AG04450 (cell line): ENCODE results near the gene NLRP6. TPM values are rescaled to one million over a fixed set of nuclear protein-coding genes. Genes with fewer than 3 reads are reported as not detected.
"Not testable (repeated sequence)": the region's sequence is repeated elsewhere in the genome, so short reads cannot be mapped to it uniquely, and the experiment has no call there.

Experiments used
- CTCF ChIA-PET: fragments of 300-600, 350-600 bp; formaldehyde crosslinking; extraction: SDS; loops from one replicate; lab custom pipeline; 2022; ENCODE audit warnings: antibody characterized with exemption, inconsistent platforms; lab: Charles Lee
- POLR2A ChIA-PET: fragments of 350-600 bp; formaldehyde crosslinking; extraction: SDS; loops from one replicate; lab custom pipeline; 2021; ENCODE audit warnings: antibody characterized with exemption, inconsistent platforms; lab: Yijun Ruan, JAX
- DNase-seq: peaks from one replicate; pipeline ENCODE4 v3.0.0-alpha.2; 2011; ENCODE audit warnings: low read depth, low spot score
- H3K27ac ChIP-seq: one replicate; pipeline ENCODE4 v1.5.1; 2012; ENCODE audit warnings: low read depth, low read length, control low read depth
- H3K27me3 ChIP-seq: one replicate; pipeline ENCODE4 v1.6.0; 2012; ENCODE audit warnings: low read length; ENCODE audit not compliant: control insufficient read depth, insufficient read depth
- H3K4me3 ChIP-seq: 2 replicates; pipeline ENCODE4 v1.5.1; 2011; ENCODE audit warnings: mild to moderate bottlenecking, low read depth, low read length, control low read depth
- H3K9me3 ChIP-seq: 2 replicates; pipeline ENCODE4 v1.5.1; 2012; ENCODE audit warnings: low read length; ENCODE audit not compliant: control insufficient read depth, insufficient read depth
- polyA plus RNA-seq: library from polyadenylated mRNA; depleted of rRNA; stranded (reverse); fragments of >200 nt; gene quantifications from 2 replicates; pipeline ENCODE4 v1.2.3, GENCODE V29; 2011
- TF ChIP-seq, protein P1 (sequence below): IDR thresholded peaks from 2 replicates; pipeline ENCODE4 v1.5.1; 2011; ENCODE audit warnings: low read depth, low read length, control low read depth, inconsistent platforms

Gene NLRP6
- polyA plus RNA-seq, 1 experiment = not detected

DNA sequence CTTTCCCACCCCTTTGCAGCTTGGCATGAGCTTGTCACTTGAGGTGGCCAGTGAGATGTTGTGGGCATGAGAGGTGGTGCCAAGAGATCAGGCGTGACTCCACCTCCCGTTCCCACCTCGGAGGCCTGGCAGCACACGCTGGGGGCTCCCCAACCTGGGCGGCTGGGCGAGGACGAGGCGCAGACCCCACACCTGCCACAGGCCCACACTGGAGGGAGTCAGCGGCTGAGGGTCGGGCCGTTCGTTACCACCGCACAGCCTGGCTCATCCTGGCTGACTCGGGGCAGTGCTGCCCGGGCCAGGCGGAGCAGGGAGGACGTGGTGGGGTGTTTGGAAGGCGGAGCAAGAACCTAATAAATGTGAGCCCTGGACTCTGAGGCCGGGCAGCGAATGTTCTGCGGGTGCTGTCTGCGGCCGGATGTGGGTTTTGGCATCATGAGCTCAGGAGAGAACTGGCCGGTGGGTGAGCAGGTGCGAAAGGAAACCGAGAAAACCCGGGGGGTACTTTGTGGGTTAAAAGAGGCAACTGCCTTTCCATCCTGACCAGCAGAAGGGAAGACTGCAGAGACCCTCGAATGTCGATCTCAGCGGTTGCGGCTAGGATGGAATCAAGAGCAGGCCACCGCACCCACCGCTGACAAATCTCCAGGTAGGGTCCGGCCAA is 52.6 kb downstream of the NLRP6 start:
- DNase-seq = no peak
- POLR2A ChIA-PET = interaction anchor here (1.1 kb wide), 1 partner anchor 25 kb away, joined by 3 read pairs; no protein-coding TSS in a partner anchor

DNA sequence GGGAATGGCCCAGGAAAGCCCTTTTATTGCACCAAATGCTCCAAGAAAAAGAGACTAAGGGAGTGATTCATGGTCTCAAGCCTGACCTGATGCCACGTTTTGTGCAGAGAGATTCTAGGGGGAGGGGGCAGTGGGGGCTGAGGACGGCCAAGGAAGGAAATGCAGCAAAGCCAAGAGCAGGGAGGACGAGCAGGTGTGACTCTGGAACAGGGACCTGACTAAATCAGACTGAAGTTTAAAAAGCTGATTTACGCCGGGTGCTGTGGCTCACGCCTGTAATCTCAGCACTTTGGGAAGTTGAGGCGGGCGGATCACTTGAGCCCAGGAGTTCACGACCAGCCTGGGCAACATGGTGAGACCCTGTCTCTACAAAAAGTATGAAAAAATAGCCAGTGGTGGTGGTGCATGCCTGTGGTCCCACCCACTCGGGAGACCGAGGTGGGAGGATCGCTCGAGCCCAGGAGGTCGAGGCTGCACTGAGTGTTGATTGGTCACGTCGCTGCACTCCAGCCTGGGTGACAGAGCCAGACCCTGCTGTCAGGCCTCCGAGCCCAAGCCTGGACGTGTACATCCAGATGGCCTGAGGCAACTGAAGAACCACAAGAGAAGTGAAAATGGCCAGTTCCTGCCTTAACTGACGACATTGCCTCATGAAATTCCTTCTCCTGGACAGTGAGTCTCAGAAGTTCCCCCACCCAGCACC is 53.3 kb downstream of the NLRP6 start:
- TF ChIP-seq, protein P1, sequence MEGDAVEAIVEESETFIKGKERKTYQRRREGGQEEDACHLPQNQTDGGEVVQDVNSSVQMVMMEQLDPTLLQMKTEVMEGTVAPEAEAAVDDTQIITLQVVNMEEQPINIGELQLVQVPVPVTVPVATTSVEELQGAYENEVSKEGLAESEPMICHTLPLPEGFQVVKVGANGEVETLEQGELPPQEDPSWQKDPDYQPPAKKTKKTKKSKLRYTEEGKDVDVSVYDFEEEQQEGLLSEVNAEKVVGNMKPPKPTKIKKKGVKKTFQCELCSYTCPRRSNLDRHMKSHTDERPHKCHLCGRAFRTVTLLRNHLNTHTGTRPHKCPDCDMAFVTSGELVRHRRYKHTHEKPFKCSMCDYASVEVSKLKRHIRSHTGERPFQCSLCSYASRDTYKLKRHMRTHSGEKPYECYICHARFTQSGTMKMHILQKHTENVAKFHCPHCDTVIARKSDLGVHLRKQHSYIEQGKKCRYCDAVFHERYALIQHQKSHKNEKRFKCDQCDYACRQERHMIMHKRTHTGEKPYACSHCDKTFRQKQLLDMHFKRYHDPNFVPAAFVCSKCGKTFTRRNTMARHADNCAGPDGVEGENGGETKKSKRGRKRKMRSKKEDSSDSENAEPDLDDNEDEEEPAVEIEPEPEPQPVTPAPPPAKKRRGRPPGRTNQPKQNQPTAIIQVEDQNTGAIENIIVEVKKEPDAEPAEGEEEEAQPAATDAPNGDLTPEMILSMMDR = no peak
- Histone ChIP-seq H3K27me3 (no peaks in the 10 kb centered on the region), H3K9me3 (peaks cover 16% of the 10 kb centered on the region), H3K4me3 (no peak overlapping the region), H3K27ac (no peak overlapping the region)
- no peak for DNase-seq
- POLR2A ChIA-PET = no interaction called here
- CTCF ChIA-PET = no interaction called here

More for the DNA sequence above, 52.6 kb downstream of the NLRP6 start:
- Histone ChIP-seq H3K4me3 (no peak overlapping the region), H3K27me3 (no peaks in the 10 kb centered on the region), H3K27ac (no peak overlapping the region), H3K9me3 (peaks cover 16% of the 10 kb centered on the region)
- TF ChIP-seq, protein P1 = no peak
- CTCF ChIA-PET = no interaction called here

DNA sequence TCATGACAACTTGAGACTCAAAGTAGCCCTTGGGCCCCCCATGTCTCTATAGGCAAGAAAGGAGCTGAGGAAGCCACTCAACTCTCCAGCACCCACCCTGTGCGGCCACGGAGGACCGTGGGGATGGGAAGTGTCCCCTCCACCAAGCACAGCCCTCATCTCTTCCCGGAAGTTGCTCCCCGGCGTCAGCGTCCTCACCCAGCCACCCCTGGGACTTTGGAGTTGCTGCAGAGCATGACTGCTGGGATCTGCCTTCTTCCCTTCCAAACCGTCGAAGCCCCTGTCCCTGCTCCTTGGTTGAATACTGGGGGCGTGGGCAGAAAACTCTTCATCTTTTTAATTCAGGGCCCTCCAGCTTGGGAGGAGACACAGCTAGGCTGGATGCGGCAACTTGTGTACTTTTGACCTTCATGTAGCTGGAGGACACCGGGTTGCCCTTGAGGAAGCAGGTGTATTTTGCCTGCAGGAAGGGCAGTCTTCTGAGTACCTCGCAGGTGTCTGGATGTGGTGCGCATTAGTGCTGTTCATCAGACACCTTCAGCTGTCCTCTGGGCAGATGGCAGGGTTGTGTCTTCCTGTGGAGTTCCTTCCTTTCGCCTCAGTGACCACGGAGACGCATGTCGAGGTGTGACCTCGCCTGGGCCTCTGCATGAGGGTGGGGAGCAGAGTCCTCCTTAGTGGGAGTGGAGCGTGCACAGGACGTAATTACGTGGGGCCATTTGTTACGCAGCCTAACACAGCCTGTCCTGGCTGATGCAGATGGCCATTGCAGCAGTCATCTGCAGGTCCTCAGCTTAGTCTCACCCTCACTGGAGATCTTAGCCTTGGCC is 54.7 kb downstream of the NLRP6 start:
- TF ChIP-seq, protein P1 = no peak
- DNase-seq = no peak
- POLR2A ChIA-PET = no interaction called here
- Histone ChIP-seq H3K4me3 (no peak overlapping the region), H3K27ac (no peak overlapping the region), H3K9me3 (peaks cover 16% of the 10 kb centered on the region), H3K27me3 (no peaks in the 10 kb centered on the region)
- CTCF ChIA-PET = interaction anchor here (0.5 kb wide), 1 partner anchor 23 kb away, joined by 3 read pairs; no protein-coding TSS in a partner anchor

DNA sequence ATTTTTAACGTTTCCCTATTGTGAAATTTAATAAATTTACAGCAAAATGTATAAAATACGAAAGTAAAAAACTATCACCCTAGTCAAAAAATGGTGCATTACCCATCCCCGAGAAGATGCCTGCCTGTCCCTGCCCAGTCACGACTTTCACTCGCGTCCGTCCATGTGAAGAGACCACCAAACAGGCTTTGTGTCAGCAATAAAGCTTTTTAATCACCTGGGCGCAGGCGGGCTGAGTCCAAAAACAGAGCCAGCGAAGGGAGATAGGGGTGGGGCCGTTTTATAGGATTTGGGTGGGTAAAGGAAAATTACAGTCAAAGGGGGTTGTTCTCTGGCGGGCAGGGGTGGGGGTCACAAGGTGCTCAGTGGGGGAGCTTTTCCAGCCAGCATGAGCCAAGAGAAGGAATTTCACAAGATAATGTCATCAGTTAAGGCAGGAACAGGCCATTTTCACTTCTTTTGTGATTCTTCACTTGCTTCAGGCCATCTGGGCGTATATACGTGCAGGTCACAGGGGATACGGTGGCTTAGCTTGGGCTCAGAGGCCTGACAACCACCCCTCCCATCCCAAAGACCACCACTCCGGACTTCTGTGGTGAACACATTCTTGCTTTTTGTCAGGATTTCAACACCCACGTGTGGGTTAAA is 55.5 kb downstream of the NLRP6 start:
- POLR2A ChIA-PET, H3K27ac ChIP-seq, CTCF ChIA-PET, DNase-seq, H3K27me3 ChIP-seq, H3K4me3 ChIP-seq: not testable (repeated sequence)
- H3K9me3 ChIP-seq = peaks cover 16% of the 10 kb centered on the region
